GM13976 (cell line): Measurements from ENCODE around the gene NIPAL3.

Experiments
- DNase-seq: peaks from one replicate; pipeline ENCODE4 v3.0.0; 2012; ENCODE audit warnings: low spot score
- in situ Hi-C: fragments of 300-500 bp; cut with MboI; formaldehyde crosslinking; loops from one replicate; pipeline ENCODE4 v1.12.0; 2022; ENCODE audit warnings: low sequenced_read_pairs, mixed read lengths, inconsistent platforms; ENCODE audit not compliant: unreplicated experiment
- TF ChIP-seq, protein P1 (sequence below): IDR thresholded peaks from 2 replicates; pipeline ENCODE4 v1.5.1; 2012; ENCODE audit warnings: borderline replicate concordance, mild to moderate bottlenecking; ENCODE audit not compliant: insufficient read depth; ENCODE audit errors: extremely low read depth, missing control alignments, control extremely low read depth

NIPAL3 gene

DNA sequence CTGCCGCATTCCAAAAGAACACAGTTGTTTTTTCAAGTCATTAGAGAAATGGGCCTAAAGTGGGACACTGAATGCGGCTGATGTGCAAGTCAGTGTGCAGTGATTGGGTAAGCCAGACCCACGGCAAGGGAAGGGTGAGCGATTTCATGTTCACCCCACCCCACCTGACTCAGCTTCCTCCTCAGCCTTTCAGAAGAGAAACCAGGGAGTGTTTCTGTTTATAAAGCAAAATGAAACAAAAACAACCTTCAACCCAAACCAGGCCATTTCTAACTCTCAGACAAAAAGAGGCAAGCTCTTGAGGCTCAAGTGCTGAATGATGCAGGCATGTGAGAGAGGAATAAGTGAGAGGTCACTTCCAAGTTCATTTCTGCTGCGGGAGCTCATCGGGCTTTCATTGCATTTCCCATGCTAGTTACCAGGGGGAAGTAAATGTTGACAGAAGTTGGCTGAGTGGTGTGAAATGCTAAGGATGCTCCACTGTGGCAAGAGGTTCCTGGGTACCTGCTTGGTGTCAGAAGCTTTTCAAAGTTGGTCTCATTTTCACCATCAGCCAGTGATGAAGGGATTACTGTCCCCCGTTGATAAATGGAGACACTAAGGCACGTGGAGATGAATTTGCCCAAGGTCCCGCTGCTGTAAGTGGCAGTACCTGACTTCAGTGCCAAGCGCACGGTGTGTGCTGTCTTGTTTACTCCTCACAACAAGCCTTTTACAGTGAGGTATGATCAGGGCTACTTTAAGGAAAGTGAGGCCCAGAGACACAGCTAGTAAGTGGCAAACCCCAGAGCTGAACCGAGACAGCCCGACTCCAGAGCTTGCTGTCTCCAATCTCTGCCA lies 31.1 kb upstream of the NIPAL3 start:
- TF ChIP-seq, protein P1, sequence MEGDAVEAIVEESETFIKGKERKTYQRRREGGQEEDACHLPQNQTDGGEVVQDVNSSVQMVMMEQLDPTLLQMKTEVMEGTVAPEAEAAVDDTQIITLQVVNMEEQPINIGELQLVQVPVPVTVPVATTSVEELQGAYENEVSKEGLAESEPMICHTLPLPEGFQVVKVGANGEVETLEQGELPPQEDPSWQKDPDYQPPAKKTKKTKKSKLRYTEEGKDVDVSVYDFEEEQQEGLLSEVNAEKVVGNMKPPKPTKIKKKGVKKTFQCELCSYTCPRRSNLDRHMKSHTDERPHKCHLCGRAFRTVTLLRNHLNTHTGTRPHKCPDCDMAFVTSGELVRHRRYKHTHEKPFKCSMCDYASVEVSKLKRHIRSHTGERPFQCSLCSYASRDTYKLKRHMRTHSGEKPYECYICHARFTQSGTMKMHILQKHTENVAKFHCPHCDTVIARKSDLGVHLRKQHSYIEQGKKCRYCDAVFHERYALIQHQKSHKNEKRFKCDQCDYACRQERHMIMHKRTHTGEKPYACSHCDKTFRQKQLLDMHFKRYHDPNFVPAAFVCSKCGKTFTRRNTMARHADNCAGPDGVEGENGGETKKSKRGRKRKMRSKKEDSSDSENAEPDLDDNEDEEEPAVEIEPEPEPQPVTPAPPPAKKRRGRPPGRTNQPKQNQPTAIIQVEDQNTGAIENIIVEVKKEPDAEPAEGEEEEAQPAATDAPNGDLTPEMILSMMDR, result no peak
- in situ Hi-C loops, result no loop called here
- peak; percentile 57 for DNase-seq

DNA sequence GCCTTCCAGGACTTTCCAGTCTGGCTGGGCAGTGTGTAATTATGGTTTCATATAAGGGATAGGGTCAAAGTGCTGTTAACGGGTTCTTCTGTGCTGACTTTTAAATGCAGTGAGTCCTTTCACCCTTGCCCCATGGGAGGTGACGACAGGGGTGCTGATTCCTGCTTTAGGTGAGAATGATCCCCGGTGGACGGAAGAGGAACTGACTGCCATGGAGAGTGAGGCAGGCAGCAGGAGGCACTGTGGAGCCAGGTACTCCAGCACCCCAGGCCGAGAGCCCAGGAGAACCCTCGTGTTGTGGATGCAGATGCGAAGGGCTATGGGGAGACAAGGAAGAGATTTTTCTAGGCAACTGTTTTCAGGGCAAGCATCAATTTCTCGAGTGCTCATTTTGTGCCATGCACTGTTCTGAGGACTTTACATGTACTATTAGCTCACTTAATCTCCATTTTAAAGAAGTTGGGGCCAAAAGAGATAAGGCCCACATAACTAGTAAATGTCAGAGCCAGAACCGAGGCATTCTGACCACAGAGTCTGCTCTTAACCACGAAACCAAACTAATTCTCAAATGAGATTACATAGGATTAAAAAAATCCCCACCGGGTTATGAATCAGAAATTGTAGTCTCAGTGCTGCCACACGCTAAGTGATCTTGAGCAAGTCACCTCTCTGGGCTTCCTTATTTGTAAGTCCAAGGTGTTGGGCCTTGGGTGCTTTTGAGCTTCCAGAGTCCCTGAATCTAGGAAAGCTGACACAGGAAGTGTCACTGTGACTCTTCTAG lies 30.3 kb upstream of the NIPAL3 start:
- in situ Hi-C loops, result no loop called here
- TF ChIP-seq, protein P1, result peak; percentile 28
- DNase-seq, result peak; percentile 21

DNA sequence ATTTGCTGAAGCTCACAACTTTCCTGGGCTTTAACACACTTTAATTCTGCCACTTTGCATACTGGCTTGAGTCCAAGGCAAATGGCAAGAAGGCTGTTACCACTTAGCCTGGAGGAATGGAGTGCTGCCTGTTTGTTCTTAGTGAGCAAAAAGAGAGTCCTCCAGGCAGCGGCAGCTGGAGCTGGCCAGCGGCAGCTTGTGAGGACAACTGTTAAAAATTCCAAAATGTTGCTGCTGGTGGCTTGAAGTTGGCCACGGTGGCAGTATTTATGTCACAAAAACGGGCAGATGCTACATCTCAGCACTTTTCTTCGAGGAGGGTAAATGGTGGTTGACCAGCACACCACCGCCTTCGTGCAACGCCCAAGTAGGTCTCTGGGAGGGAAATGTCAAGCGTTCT lies 29.4 kb upstream of the NIPAL3 start:
- no peak for DNase-seq
- in situ Hi-C loops, result no loop called here
- TF ChIP-seq, protein P1, result no peak

DNA sequence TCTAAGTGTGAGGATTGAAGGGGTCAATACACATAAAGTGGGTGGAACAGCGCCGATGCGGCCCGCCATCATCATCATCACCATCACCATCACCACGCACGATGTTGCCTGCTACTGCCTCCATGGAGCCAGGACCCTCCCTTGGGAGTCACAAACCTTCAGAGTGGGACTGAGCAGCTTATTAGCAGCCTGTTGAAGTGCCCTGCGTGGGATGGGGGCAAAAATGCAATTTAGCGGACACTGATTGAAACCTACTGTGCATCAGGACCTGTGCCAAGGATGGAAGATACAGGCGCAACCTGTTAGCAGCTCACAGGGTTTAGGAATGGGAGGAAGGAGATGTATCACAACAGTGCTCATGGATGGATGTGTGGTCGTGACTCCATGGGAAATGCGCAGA lies 28.7 kb upstream of the NIPAL3 start:
- in situ Hi-C loops, result no loop called here
- TF ChIP-seq, protein P1, result no peak
- no peak for DNase-seq

GRCh38 chr1:24387636-24388175 lies 27.9 kb upstream of the NIPAL3 start:
- TF ChIP-seq, protein P1, result no peak
- in situ Hi-C loops, result no loop called here
- no peak for DNase-seq

DNA sequence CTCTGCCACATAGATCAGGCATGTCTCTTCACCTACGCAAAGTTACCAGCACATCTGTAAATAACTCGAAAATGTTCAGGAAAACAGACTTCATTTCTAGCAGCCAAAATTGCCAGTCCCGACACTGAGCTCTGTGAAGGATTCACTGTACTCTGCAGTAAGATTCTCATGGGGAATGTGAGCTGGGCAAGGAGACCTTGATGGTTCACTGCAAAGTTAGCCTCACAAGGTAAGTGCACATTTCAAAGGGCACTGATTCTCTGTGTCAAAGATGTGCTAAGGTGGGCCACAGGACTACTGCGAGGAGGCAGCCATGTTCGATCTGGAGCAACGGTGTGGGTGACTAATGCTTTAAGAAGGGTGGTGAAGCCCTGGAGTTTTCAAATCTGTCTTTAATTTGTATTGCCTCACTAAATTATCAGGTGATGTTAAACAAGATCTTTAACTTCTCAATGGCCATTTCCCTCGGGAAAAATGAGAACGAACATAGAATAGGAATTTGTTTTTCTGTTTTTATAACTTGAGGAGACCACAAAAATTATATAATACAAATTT lies 27.2 kb upstream of the NIPAL3 start:
- TF ChIP-seq, protein P1, result no peak
- in situ Hi-C loops, result no loop called here
- DNase-seq, result no peak
